ENCODE measurements around the gene ITPA. TPM values are rescaled to one million over a fixed set of nuclear protein-coding genes. Genes with fewer than 3 reads are reported as not detected.

ITPA gene
- total and polyA plus RNA-seq, 2 of the 4 experiments (the other 2 are of a cell fraction), result 32.4 to 49.0 TPM

- H3K36me3 ChIP-seq (ENCODE audit: control insufficient read depth, insufficient read depth, low read length), result peaks cover 16% of the 10 kb centered on the region
- H3K27me3 ChIP-seq (ENCODE audit: control insufficient read depth, insufficient read depth, low read length), result no peaks in the 10 kb centered on the region
- H3K23ac ChIP-seq (ENCODE audit: low read depth, low read length), result peak within 1 kb of the TSS; percentile 71; the same call in 1 of the 2 replicates
- DNase-seq (peak; percentile 69), ATAC-seq (ENCODE audit: low read depth) (peak; percentile 91)
- peak within 1 kb of the TSS; percentile 94 for H2AFZ ChIP-seq (replicated peaks; ENCODE audit: low read length, poor library complexity)
- in situ Hi-C loops (cut with MboI; ENCODE audit: low sequenced_read_pairs) (no loop called here), dilution Hi-C loops (cut with HindIII; ENCODE audit: low sequenced_read_pairs, unreplicated experiment) (no loop called here), intact Hi-C loops (cut with micrococcal nuclease) (no loop called here)
- H4K5ac ChIP-seq (ENCODE audit: low read depth, low read length), result peak within 1 kb of the TSS; percentile 89
- peak within 1 kb of the TSS; percentile 65 for H3K18ac ChIP-seq (ENCODE audit: low read depth, low read length)
- peak within 1 kb of the TSS; percentile 80 for H3K9ac ChIP-seq (ENCODE audit: low read depth, low read length)
- peak within 1 kb of the TSS; percentile 87 for H3K27ac ChIP-seq (ENCODE audit: insufficient read depth, low read length)
- CTCF ChIA-PET, result no interaction called here
- peaks cover 7% of the 10 kb centered on the region; the same call in 1 of the 2 replicates for H3K9me1 ChIP-seq (ENCODE audit: insufficient read depth, low read length)
- H3K4me2 ChIP-seq (ENCODE audit: low read depth, low read length), result peak within 1 kb of the TSS; percentile 84
- peak within 1 kb of the TSS; percentile 52; the same call in 1 of the 2 replicates for H2AK5ac ChIP-seq (ENCODE audit: low read depth, low read length)
- no peak within 1 kb of the TSS for H2BK20ac ChIP-seq (ENCODE audit: low read depth, low read length)
- peak within 1 kb of the TSS; percentile 78 for H2BK5ac ChIP-seq (ENCODE audit: low read depth, low read length, poor library complexity, severe bottlenecking)
- peak within 1 kb of the TSS; percentile 96 for H2AK9ac ChIP-seq (replicated peaks; ENCODE audit: low read depth, low read length, poor library complexity)
- peak within 1 kb of the TSS; percentile 25; the same call in 1 of the 3 replicates for H2BK15ac ChIP-seq (ENCODE audit: low read depth, low read length)
- H3K9me3 ChIP-seq (ENCODE audit: control insufficient read depth, insufficient read depth, low read length), result no peaks in the 10 kb centered on the region
- H3K4ac ChIP-seq (ENCODE audit: low read depth, low read length), result peak within 1 kb of the TSS; percentile 85
- no peaks in the 10 kb centered on the region for H4K20me1 ChIP-seq (ENCODE audit: insufficient read depth, low read length)
- peak within 1 kb of the TSS; percentile 25 to 96 for H4K8ac ChIP-seq (ENCODE audit: low read depth in 2 of 2, low read length in 2 of 2)
- POLR2A ChIA-PET (ENCODE audit: unreplicated experiment), result no interaction called here
- peaks cover 26 to 48% of the 10 kb centered on the region in 2 experiments for H3K79me1 ChIP-seq (ENCODE audit: low read depth in 1 of 2, low read length in 2 of 2)
- H3K4me3 ChIP-seq (ENCODE audit: insufficient read depth, low read depth, low read length), result peak within 1 kb of the TSS; percentile 83
- H3K4me1 ChIP-seq (ENCODE audit: control insufficient read depth, insufficient read depth, low read length), result peaks cover 7% of the 10 kb centered on the region
- H4K91ac ChIP-seq (ENCODE audit: insufficient read depth, low read depth, low read length), result peak within 1 kb of the TSS; percentile 86
- no TSS peak for BruUV-seq (replicated peaks)
- peak within 1 kb of the TSS; percentile 48; the same call in 1 of the 2 replicates for H2BK120ac ChIP-seq (ENCODE audit: low read depth, low read length)
- H3K56ac ChIP-seq (ENCODE audit: extremely low read depth, insufficient read depth, low read length), result peak within 1 kb of the TSS; percentile 40; the same call in 1 of the 2 replicates
- peak within 1 kb of the TSS; percentile 98 for H3K14ac ChIP-seq (replicated peaks; ENCODE audit: low read depth, low read length)
- WGBS, 2 experiments (ENCODE audit: extremely low coverage in 2 of 2, insufficient read length in 1 of 2), result 5% methylated on average over 16 of the region's 48 CpGs; no CpG with 5 or more reads in 1 of the 2 experiments
- TF ChIP-seq CEBPB (IDR thresholded peaks at IDR 0.05; ENCODE audit: low read depth, low read length) (peak; percentile 98), FOS (IDR thresholded peaks at IDR 0.05; ENCODE audit: low read depth, low read length) (0 out of 2 replicates have a peak, but pooled peaks have one; percentile 15), CTCF (conservative IDR thresholded peaks at IDR 0.05; ENCODE audit: low read depth, low read length) (no peak), SMC3 (IDR thresholded peaks at IDR 0.05; ENCODE audit: low read depth, low read length) (no peak), RCOR1 (IDR thresholded peaks at IDR 0.05; ENCODE audit: insufficient replicate concordance, low read length) (no peak), POLR2A (IDR thresholded peaks at IDR 0.05; ENCODE audit: low read depth, low read length) (no peak; the same call in 1 of the 2 replicates), RAD21 (IDR thresholded peaks at IDR 0.05; ENCODE audit: low read length) (no peak), MAZ (IDR thresholded peaks at IDR 0.05; ENCODE audit: borderline replicate concordance, low read depth, low read length) (no peak; the same call in 1 of the 2 replicates), MAFK (IDR thresholded peaks at IDR 0.05; ENCODE audit: low read depth, low read length) (no peak), RFX5 (IDR thresholded peaks at IDR 0.05; ENCODE audit: low read depth, low read length) (no peak), BHLHE40 (IDR thresholded peaks at IDR 0.05; ENCODE audit: low read depth, low read length) (peak; percentile 74; the same call in 1 of the 2 replicates), USF2 (IDR thresholded peaks at IDR 0.05; ENCODE audit: low read depth, low read length) (no peak), NFE2L2 (IDR thresholded peaks at IDR 0.05; ENCODE audit: low read depth, low read length) (no peak), ELK1 (IDR thresholded peaks at IDR 0.05; ENCODE audit: borderline replicate concordance, low read depth, low read length) (no peak), CHD1 (IDR thresholded peaks at IDR 0.05; ENCODE audit: low read depth, low read length) (no peak)
Measured at GRCh38 chr20:3204124-3204794, 5.0 kb upstream of the ITPA start, which contains the start of gene DDRGK1. DDRGK1 (minus strand) TSS chr20:3204682; CDS start chr20:3204627, 55 bp downstream.

Measured in IMR-90 (cell line).